GM21529 (cell line): Measurements from ENCODE around the gene ADORA2B.
"Not testable (repeated sequence)": the region's sequence is repeated elsewhere in the genome, so short reads cannot be mapped to it uniquely, and the experiment has no call there.

Experiments used
- ATAC-seq: cut with Tn5 transposase; IDR thresholded peaks from one replicate; pipeline ENCODE4 v1.9.1; 2021; ENCODE audit not compliant: unreplicated experiment

The ADORA2B gene

GRCh38 chr17:15921640-15922039 lies 23.3 kb upstream of the ADORA2B start:
- no peak for ATAC-seq

- no peak for ATAC-seq
Observed at GRCh38 chr17:15922586-15922985, 22.3 kb upstream of the ADORA2B start.

GRCh38 chr17:15926039-15926740 lies 18.7 kb upstream of the ADORA2B start:
- ATAC-seq, result no peak

- ATAC-seq, result no peak
Observed at GRCh38 chr17:15928286-15928785, 16.6 kb upstream of the ADORA2B start.

- ATAC-seq, result no peak
Observed at GRCh38 chr17:15929941-15930340, 15.0 kb upstream of the ADORA2B start.

- no peak for ATAC-seq
Observed at GRCh38 chr17:15930426-15930825, 14.5 kb upstream of the ADORA2B start.

GRCh38 chr17:15931394-15931793 lies 13.5 kb upstream of the ADORA2B start:
- no peak for ATAC-seq

- ATAC-seq, result no peak
Observed at GRCh38 chr17:15934866-15935265, 10.1 kb upstream of the ADORA2B start.

GRCh38 chr17:15935891-15936290 lies 9.0 kb upstream of the ADORA2B start:
- ATAC-seq, result no peak

- ATAC-seq, result not testable (repeated sequence)
Observed at GRCh38 chr17:15936481-15936880, 8.4 kb upstream of the ADORA2B start.

GRCh38 chr17:15941781-15942180 lies 3.1 kb upstream of the ADORA2B start:
- no peak for ATAC-seq

GRCh38 chr17:15942207-15942833 lies 2.6 kb upstream of the ADORA2B start:
- no peak for ATAC-seq

GRCh38 chr17:15943971-15944758 lies 765 bp upstream of the ADORA2B start:
- no peak for ATAC-seq

GRCh38 chr17:15945527-15946191 lies 729 bp downstream of the ADORA2B start:
- ATAC-seq, result no peak

GRCh38 chr17:15946611-15947120 lies 1.7 kb downstream of the ADORA2B start:
- no peak for ATAC-seq

GRCh38 chr17:15947271-15947670 lies 2.3 kb downstream of the ADORA2B start:
- no peak for ATAC-seq

- no peak for ATAC-seq
Observed at GRCh38 chr17:15947976-15948752, 3.2 kb downstream of the ADORA2B start.

GRCh38 chr17:15951368-15952047 lies 6.6 kb downstream of the ADORA2B start:
- ATAC-seq, result no peak

GRCh38 chr17:15952048-15952532 lies 7.2 kb downstream of the ADORA2B start:
- ATAC-seq, result no peak
